Measurements from ENCODE around the gene NHLH1. TPM values are rescaled to one million over a fixed set of nuclear protein-coding genes. Genes with fewer than 3 reads are reported as not detected.

The NHLH1 gene
- total and polyA plus RNA-seq, 10 of the 15 experiments (the other 5 are each of a cell fraction or from before 2014, with no cell fraction given): 0.22 to 0.98 (median 0.43) TPM; not detected in 1

GRCh38 chr1:160415696-160416290 is 48.9 kb downstream of the NHLH1 start (continued):
- TF ChIP-seq, protein P1, sequence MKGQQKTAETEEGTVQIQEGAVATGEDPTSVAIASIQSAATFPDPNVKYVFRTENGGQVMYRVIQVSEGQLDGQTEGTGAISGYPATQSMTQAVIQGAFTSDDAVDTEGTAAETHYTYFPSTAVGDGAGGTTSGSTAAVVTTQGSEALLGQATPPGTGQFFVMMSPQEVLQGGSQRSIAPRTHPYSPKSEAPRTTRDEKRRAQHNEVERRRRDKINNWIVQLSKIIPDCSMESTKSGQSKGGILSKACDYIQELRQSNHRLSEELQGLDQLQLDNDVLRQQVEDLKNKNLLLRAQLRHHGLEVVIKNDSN (IDR thresholded peaks at IDR 0.05; ENCODE audit: borderline replicate concordance, extremely low read length, insufficient read depth, low read depth, low read length): no peak
- TF ChIP-seq TAF1 (IDR thresholded peaks at IDR 0.05; ENCODE audit: borderline replicate concordance, low read depth, low read length): no peak
- TF ChIP-seq, protein P2, sequence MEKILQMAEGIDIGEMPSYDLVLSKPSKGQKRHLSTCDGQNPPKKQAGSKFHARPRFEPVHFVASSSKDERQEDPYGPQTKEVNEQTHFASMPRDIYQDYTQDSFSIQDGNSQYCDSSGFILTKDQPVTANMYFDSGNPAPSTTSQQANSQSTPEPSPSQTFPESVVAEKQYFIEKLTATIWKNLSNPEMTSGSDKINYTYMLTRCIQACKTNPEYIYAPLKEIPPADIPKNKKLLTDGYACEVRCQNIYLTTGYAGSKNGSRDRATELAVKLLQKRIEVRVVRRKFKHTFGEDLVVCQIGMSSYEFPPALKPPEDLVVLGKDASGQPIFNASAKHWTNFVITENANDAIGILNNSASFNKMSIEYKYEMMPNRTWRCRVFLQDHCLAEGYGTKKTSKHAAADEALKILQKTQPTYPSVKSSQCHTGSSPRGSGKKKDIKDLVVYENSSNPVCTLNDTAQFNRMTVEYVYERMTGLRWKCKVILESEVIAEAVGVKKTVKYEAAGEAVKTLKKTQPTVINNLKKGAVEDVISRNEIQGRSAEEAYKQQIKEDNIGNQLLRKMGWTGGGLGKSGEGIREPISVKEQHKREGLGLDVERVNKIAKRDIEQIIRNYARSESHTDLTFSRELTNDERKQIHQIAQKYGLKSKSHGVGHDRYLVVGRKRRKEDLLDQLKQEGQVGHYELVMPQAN (conservative IDR thresholded peaks at IDR 0.05): no peak
- TF ChIP-seq ZZZ3 (IDR thresholded peaks at IDR 0.05; ENCODE audit: control insufficient read depth, insufficient read length, low read depth): no peak
- TF ChIP-seq NFYB (IDR thresholded peaks at IDR 0.05; ENCODE audit: insufficient read depth, low read depth, low read length): no peak
- TF ChIP-seq TCF12 (IDR thresholded peaks at IDR 0.05; ENCODE audit: low read depth, low read length): no peak
- no peak for TF ChIP-seq RB1 (IDR thresholded peaks at IDR 0.05; ENCODE audit: borderline replicate concordance)
- TF ChIP-seq CHD2 (IDR thresholded peaks at IDR 0.05; ENCODE audit: borderline replicate concordance, low read depth, low read length): no peak
- no peak for TF ChIP-seq RBBP5 (conservative IDR thresholded peaks at IDR 0.05)
- no peak for TF ChIP-seq DPF2 (IDR thresholded peaks at IDR 0.05)
- no peak for TF ChIP-seq CUX1 (IDR thresholded peaks at IDR 0.05; ENCODE audit: insufficient replicate concordance, low read depth, low read length)
- TF ChIP-seq PAX8 (IDR thresholded peaks at IDR 0.05): no peak
- no peak for TF ChIP-seq ZNF274 (IDR thresholded peaks at IDR 0.05; ENCODE audit: insufficient read depth, insufficient read length)
- TF ChIP-seq SREBF2 (IDR thresholded peaks at IDR 0.05; ENCODE audit: low read length): no peak
